HG02943 (cell line): ENCODE measurements around the gene CALML3.

ENCODE experiments used
- ATAC-seq: cut with Tn5 transposase; IDR thresholded peaks from one replicate; pipeline ENCODE4 v1.9.1; 2021; ENCODE audit warnings: mild to moderate bottlenecking, low read depth, moderate library complexity; ENCODE audit not compliant: unreplicated experiment

CALML3 gene

GRCh38 chr10:5504146-5505072 lies 20.4 kb upstream of the CALML3 start:
- no peak for ATAC-seq

- ATAC-seq: no peak
These were observed 18.5 kb upstream of the CALML3 start for GRCh38 chr10:5506246-5506645.

- no peak for ATAC-seq
These were observed 17.8 kb upstream of the CALML3 start for GRCh38 chr10:5506751-5507648.

GRCh38 chr10:5507649-5508131 lies 17.1 kb upstream of the CALML3 start:
- no peak for ATAC-seq

GRCh38 chr10:5508161-5508604 lies 16.6 kb upstream of the CALML3 start:
- no peak for ATAC-seq

- ATAC-seq: no peak
These were observed 16.0 kb upstream of the CALML3 start for GRCh38 chr10:5508786-5509185.

- no peak for ATAC-seq
These were observed 15.5 kb upstream of the CALML3 start for GRCh38 chr10:5509236-5509635.

GRCh38 chr10:5509691-5510090 lies 15.1 kb upstream of the CALML3 start:
- ATAC-seq: no peak

GRCh38 chr10:5510281-5511072 lies 14.3 kb upstream of the CALML3 start:
- ATAC-seq: no peak

- no peak for ATAC-seq
These were observed 13.4 kb upstream of the CALML3 start for GRCh38 chr10:5511231-5511884.

- no peak for ATAC-seq
These were observed 12.9 kb upstream of the CALML3 start for GRCh38 chr10:5511885-5512280.

GRCh38 chr10:5512331-5512730 lies 12.4 kb upstream of the CALML3 start:
- no peak for ATAC-seq

- no peak for ATAC-seq
These were observed 11.7 kb upstream of the CALML3 start for GRCh38 chr10:5512881-5513612.

GRCh38 chr10:5514226-5514850 lies 10.4 kb upstream of the CALML3 start:
- no peak for ATAC-seq

- no peak for ATAC-seq
These were observed 8.6 kb upstream of the CALML3 start for GRCh38 chr10:5515948-5516761.

- ATAC-seq: no peak
These were observed 7.2 kb upstream of the CALML3 start for GRCh38 chr10:5517546-5517945.

GRCh38 chr10:5518143-5518542 lies 6.6 kb upstream of the CALML3 start:
- no peak for ATAC-seq

GRCh38 chr10:5519054-5519453 lies 5.7 kb upstream of the CALML3 start:
- ATAC-seq: no peak
